GM12878 (cell line): Measurements from ENCODE around the gene NT5C2.

ENCODE experiments used
- CREM ChIP-seq: IDR thresholded peaks from 2 replicates; pipeline ENCODE4 v1.6.1; 2014; ENCODE audit warnings: antibody characterized with exemption, low read depth
- FOXM1 ChIP-seq: IDR thresholded peaks from 2 replicates; pipeline ENCODE4 v1.6.1; 2012; ENCODE audit warnings: low read depth, mild to moderate bottlenecking, inconsistent platforms, low read length, moderate library complexity
- GATAD2B ChIP-seq: fragments of 450-650 bp; conservative IDR thresholded peaks from 2 replicates; pipeline ENCODE4 v1.6.1; 2017; ENCODE audit warnings: low read depth, mild to moderate bottlenecking, moderate library complexity
- KDM1A ChIP-seq: fragments of 200-600 bp; sonication (generic); IDR thresholded peaks from 2 replicates; pipeline ENCODE4 v1.6.1; 2016; ENCODE audit warnings: borderline replicate concordance
- POLR2A ChIP-seq: IDR thresholded peaks from 2 replicates; pipeline ENCODE4 v1.6.1; 2011; ENCODE audit warnings: low read depth, mild to moderate bottlenecking, low read length
- SREBF1 ChIP-seq: IDR thresholded peaks from 2 replicates; pipeline ENCODE4 v1.6.1; 2012; ENCODE audit warnings: mild to moderate bottlenecking, low read length
- ZZZ3 ChIP-seq: IDR thresholded peaks from 2 replicates; pipeline ENCODE4 v1.6.1; 2011; ENCODE audit warnings: low read depth; ENCODE audit not compliant: control insufficient read depth, insufficient read length

GRCh38 chr10:103231047-103231551 lies 38.0 kb upstream of the NT5C2 start:
- TF ChIP-seq CREM (no peak), SREBF1 (no peak), FOXM1 (no peak), POLR2A (no peak), KDM1A (no peak), ZZZ3 (no peak), GATAD2B (no peak)
